ENCODE results near the gene ESR2. TPM values are rescaled to one million over a fixed set of nuclear protein-coding genes. Genes with fewer than 3 reads are reported as not detected.

The ESR2 gene
- total RNA-seq, 4 donors from 2014 or later, result 0.59 to 2.4 (median 1.5) TPM

DNA sequence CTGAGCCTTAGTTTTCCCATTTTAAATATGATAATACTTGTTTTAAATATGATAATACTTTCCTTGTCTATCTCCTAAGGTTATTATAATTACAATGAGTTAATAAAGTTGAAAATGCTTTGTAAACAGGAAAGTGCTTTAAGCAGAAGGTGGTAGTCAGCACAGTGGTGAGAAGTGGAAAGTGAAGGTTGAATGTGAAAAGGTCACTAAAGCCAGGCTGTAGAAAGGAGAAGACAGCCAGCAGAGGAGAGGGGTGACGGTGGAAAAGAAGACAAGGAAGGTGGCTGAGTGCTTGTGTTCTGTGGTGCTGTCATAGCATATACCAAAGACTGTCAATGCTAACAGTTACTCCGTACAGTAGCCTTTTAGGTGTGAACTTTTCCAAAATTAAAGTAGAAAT, 117.8 kb downstream of the ESR2 start:
- Histone ChIP-seq H3K4me3 (no peak overlapping the region), H3K36me3 (peaks cover 0 to 80% (median 3%) of the 10 kb centered on the region in 3 donors), H3K27me3 (no peaks in the 10 kb centered on the region), H3K4me1 (no peaks in the 10 kb centered on the region), H3K27ac (no peak overlapping the region), H3K9me3 (no peaks in the 10 kb centered on the region)
- TF ChIP-seq CTCF (IDR thresholded peaks at IDR 0.05) (no peak), EP300 (IDR thresholded peaks at IDR 0.05) (no peak), POLR2A (IDR thresholded peaks at IDR 0.05) (no peak)
- no peak for DNase-seq (ENCODE audit: low spot score in 2 of 2)
- 93 to 96% methylated on average over 2 of the region's 2 CpGs for WGBS, 2 donors

GRCh38 chr14:64174922-64175782, 119.0 kb downstream of the ESR2 start:
- no peaks in the 10 kb centered on the region for H3K4me1 ChIP-seq
- WGBS, 2 donors, result 96% methylated on average over 2 of the region's 2 CpGs
- no peak for TF ChIP-seq EP300 (IDR thresholded peaks at IDR 0.05)
- TF ChIP-seq POLR2A (IDR thresholded peaks at IDR 0.05), result no peak
- no peak for TF ChIP-seq CTCF (IDR thresholded peaks at IDR 0.05)
- H3K27me3 ChIP-seq, result no peaks in the 10 kb centered on the region
- DNase-seq (ENCODE audit: low spot score in 2 of 2), result no peak
- no peak overlapping the region for H3K27ac ChIP-seq
- peaks cover 0 to 85% (median 3%) of the 10 kb centered on the region in 3 donors for H3K36me3 ChIP-seq
- H3K9me3 ChIP-seq, result no peaks in the 10 kb centered on the region
- no peak overlapping the region for H3K4me3 ChIP-seq

DNA sequence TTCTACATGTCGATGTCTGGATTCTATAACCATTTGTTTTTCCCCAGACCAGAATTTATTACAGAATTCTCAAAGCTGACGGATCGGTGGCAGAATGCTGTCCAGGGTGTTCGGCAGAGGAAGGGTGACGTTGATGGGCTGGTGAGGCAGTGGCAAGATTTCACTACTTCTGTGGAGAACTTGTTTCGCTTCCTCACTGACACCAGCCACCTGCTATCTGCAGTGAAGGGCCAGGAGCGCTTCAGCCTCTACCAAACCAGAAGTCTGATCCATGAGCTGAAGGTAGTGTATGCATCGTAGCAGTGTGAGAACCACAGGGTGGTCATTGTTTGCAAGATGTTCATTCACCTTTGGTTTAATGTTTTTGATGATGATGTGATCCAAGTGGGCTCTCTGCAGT, 124.0 kb downstream of the ESR2 start:
- no peak overlapping the region for H3K4me3 ChIP-seq
- H3K4me1 ChIP-seq, result no peaks in the 10 kb centered on the region
- DNase-seq (ENCODE audit: low spot score in 2 of 2), result no peak
- H3K27me3 ChIP-seq, result no peaks in the 10 kb centered on the region
- 91 to 92% methylated on average over 8 of the region's 8 CpGs for WGBS, 2 donors
- H3K9me3 ChIP-seq, result no peaks in the 10 kb centered on the region
- no peak for TF ChIP-seq CTCF (IDR thresholded peaks at IDR 0.05)
- TF ChIP-seq EP300 (IDR thresholded peaks at IDR 0.05), result no peak
- TF ChIP-seq POLR2A (IDR thresholded peaks at IDR 0.05), result no peak
- H3K27ac ChIP-seq, result no peak overlapping the region
- peaks cover 2 to 96% (median 3%) of the 10 kb centered on the region in 3 donors for H3K36me3 ChIP-seq

GRCh38 chr14:64159588-64159987, 134.6 kb downstream of the ESR2 start:
- H3K4me3 ChIP-seq, result no peak overlapping the region
- peaks cover 0 to 64% (median 0%) of the 10 kb centered on the region in 3 donors for H3K36me3 ChIP-seq
- no peak for TF ChIP-seq POLR2A (IDR thresholded peaks at IDR 0.05)
- TF ChIP-seq EP300 (IDR thresholded peaks at IDR 0.05), result no peak
- TF ChIP-seq CTCF (IDR thresholded peaks at IDR 0.05), result no peak
- WGBS, 2 donors, result 88 to 90% methylated on average over 3 of the region's 3 CpGs
- no peak for DNase-seq (ENCODE audit: low spot score in 2 of 2)
- H3K4me1 ChIP-seq, result no peaks in the 10 kb centered on the region
- no peaks in the 10 kb centered on the region for H3K27me3 ChIP-seq
- H3K9me3 ChIP-seq, result no peaks in the 10 kb centered on the region
- no peak overlapping the region for H3K27ac ChIP-seq

DNA sequence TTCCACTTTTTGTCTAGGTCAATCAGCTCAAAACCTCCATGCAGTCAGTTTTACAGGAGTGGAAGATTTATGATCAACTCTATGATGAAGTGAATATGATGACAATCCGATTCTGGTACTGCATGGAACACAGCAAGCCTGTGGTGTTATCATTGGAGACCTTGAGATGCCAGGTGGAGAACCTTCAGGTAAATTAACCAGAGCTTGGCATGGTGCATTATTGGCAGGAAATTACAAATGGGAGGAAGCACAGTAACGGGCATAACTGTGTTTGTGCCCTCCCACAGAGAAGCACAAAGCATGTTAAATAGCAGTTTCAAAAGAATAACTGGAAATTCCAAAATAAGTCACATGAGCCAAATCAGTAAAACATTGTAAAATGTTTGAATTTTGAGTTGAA, 135.6 kb downstream of the ESR2 start:
- TF ChIP-seq EP300 (IDR thresholded peaks at IDR 0.05) (no peak), CTCF (IDR thresholded peaks at IDR 0.05) (no peak), POLR2A (IDR thresholded peaks at IDR 0.05) (no peak)
- DNase-seq (ENCODE audit: low spot score in 2 of 2), result no peak
- Histone ChIP-seq H3K9me3 (no peaks in the 10 kb centered on the region), H3K36me3 (peaks cover 0 to 66% (median 0%) of the 10 kb centered on the region in 3 donors), H3K27ac (no peak overlapping the region), H3K4me1 (no peaks in the 10 kb centered on the region), H3K4me3 (no peak overlapping the region), H3K27me3 (no peaks in the 10 kb centered on the region)
- 65 to 74% methylated on average over 2 of the region's 2 CpGs for WGBS, 2 donors
